Stimulated activated CD8-positive, alpha-beta memory T cell treated with anti-CD3 and anti-CD28 coated beads, Interleukin-7, amount 100 ng/mL, for 4 hours (primary cell): ENCODE measurements around the gene ARSJ.

Source experiments
- DNase-seq, 2 donors: peaks; one replicate each; pipeline ENCODE4 v3.0.0-alpha.2; 2020; ENCODE audit warnings: low read depth in 2 of 2

ARSJ gene

GRCh38 chr4:113987382-113987941 is 8.0 kb upstream of the ARSJ start:
- no peak for DNase-seq

- DNase-seq, result no peak
These were observed 2.7 kb upstream of the ARSJ start for GRCh38 chr4:113982181-113982580.

GRCh38 chr4:113981591-113981990 is 2.1 kb upstream of the ARSJ start:
- DNase-seq, result no peak

GRCh38 chr4:113979905-113980615 is 613 bp upstream of the ARSJ start:
- DNase-seq, result no peak

- DNase-seq, result no peak
These were observed 793 bp downstream of the ARSJ start for GRCh38 chr4:113978561-113979147.

GRCh38 chr4:113978105-113978504 is 1.3 kb downstream of the ARSJ start:
- no peak for DNase-seq

GRCh38 chr4:113977526-113977855 is 2.0 kb downstream of the ARSJ start:
- DNase-seq, result no peak

- no peak for DNase-seq
These were observed 2.5 kb downstream of the ARSJ start for GRCh38 chr4:113976741-113977525.

GRCh38 chr4:113975578-113975977 is 3.9 kb downstream of the ARSJ start:
- no peak for DNase-seq

GRCh38 chr4:113974467-113974866 is 5.0 kb downstream of the ARSJ start:
- no peak for DNase-seq

- no peak for DNase-seq
These were observed 6.1 kb downstream of the ARSJ start for GRCh38 chr4:113973345-113973744.

- DNase-seq, result no peak
These were observed 6.7 kb downstream of the ARSJ start for GRCh38 chr4:113972781-113973180.

GRCh38 chr4:113971706-113972360 is 7.6 kb downstream of the ARSJ start:
- DNase-seq, result no peak

GRCh38 chr4:113969709-113970334 is 9.6 kb downstream of the ARSJ start:
- no peak for DNase-seq

GRCh38 chr4:113968473-113968872 is 11.0 kb downstream of the ARSJ start:
- DNase-seq, result no peak

GRCh38 chr4:113967687-113968086 is 11.8 kb downstream of the ARSJ start:
- no peak for DNase-seq

GRCh38 chr4:113962719-113963265 is 16.7 kb downstream of the ARSJ start:
- DNase-seq, result no peak

GRCh38 chr4:113962016-113962347 is 17.5 kb downstream of the ARSJ start:
- no peak for DNase-seq

- no peak for DNase-seq
These were observed 18.6 kb downstream of the ARSJ start for GRCh38 chr4:113960684-113961321.

- DNase-seq, result no peak
These were observed 19.9 kb downstream of the ARSJ start for GRCh38 chr4:113959539-113959937.
